ENCODE results near the gene MCU.

DNA sequence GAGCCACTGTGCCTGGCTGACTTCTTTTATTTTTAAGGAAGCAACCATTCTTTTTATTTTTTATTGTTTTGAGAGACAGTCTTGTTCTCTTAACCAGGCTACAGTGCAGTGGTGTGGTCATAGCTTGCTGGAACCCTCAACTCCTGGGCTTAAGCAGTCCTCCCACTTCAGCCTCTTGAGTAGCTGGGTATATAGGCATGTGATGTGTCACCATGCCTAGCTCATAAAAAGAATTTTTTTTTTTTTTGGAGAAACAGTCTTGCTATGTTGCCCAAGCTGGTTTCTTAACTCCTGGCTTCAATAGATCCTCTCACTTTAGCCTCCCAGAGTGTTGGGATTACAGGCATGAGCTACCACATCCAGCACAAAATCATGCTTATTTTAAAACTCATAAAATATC lies 5.8 kb downstream of the MCU start:
- TF ChIP-seq, protein P1, sequence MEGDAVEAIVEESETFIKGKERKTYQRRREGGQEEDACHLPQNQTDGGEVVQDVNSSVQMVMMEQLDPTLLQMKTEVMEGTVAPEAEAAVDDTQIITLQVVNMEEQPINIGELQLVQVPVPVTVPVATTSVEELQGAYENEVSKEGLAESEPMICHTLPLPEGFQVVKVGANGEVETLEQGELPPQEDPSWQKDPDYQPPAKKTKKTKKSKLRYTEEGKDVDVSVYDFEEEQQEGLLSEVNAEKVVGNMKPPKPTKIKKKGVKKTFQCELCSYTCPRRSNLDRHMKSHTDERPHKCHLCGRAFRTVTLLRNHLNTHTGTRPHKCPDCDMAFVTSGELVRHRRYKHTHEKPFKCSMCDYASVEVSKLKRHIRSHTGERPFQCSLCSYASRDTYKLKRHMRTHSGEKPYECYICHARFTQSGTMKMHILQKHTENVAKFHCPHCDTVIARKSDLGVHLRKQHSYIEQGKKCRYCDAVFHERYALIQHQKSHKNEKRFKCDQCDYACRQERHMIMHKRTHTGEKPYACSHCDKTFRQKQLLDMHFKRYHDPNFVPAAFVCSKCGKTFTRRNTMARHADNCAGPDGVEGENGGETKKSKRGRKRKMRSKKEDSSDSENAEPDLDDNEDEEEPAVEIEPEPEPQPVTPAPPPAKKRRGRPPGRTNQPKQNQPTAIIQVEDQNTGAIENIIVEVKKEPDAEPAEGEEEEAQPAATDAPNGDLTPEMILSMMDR (conservative IDR thresholded peaks at IDR 0.05 in 1 of 2, IDR thresholded peaks at IDR 0.05 in 1 of 2; ENCODE audit: low read depth in 1 of 2, low read length in 2 of 2), result no peak
- TF ChIP-seq EZH2 (IDR thresholded peaks at IDR 0.05; ENCODE audit: low read length, missing control alignments), result no peak

Data from fibroblast of lung (primary cell).